DND-41 (cell line): ENCODE results near the gene LRRC8E.

Experiments used
- CTCF ChIP-seq: IDR thresholded peaks from 2 replicates; pipeline ENCODE4 v1.5.1; 2012; ENCODE audit warnings: borderline replicate concordance, low read length, moderate library complexity, mild to moderate bottlenecking; ENCODE audit not compliant: poor library complexity, severe bottlenecking; ENCODE audit errors: extremely low read depth
- EZH2 ChIP-seq: IDR thresholded peaks from 3 replicates; pipeline ENCODE4 v1.6.1; 2012; ENCODE audit warnings: borderline replicate concordance, low read depth, mild to moderate bottlenecking, moderate library complexity, low read length, inconsistent platforms; ENCODE audit not compliant: severe bottlenecking

GRCh38 chr19:7879111-7879807, 9.1 kb upstream of the LRRC8E start:
- no peak for TF ChIP-seq CTCF
- no peak for TF ChIP-seq EZH2
